ENCODE results near the gene LCE1A.

The LCE1A gene

GRCh38 chr1:152827173-152827572, at the start of gene LCE1A:
LCE1A (plus strand) TSS chr1:152827473; CDS start chr1:152827473, 0 bp downstream.
- no peak for DNase-seq (ENCODE audit: low spot score)

GRCh38 chr1:152777510-152778137, 49.6 kb upstream of the LCE1A start:
- peak; percentile 17 for DNase-seq (ENCODE audit: low spot score)

- DNase-seq (ENCODE audit: low spot score), result no peak
Observed at GRCh38 chr1:152783095-152783494, 44.2 kb upstream of the LCE1A start.

GRCh38 chr1:152786077-152786476, 41.2 kb upstream of the LCE1A start, which contains the start of gene LCE1E:
LCE1E (plus strand) TSS chr1:152786257; CDS start chr1:152787300, 1,043 bp downstream.
- peak; percentile 82 for DNase-seq (ENCODE audit: low spot score)

GRCh38 chr1:152795686-152796085, 31.6 kb upstream of the LCE1A start:
- DNase-seq (ENCODE audit: low spot score), result no peak

GRCh38 chr1:152796421-152796820, 30.9 kb upstream of the LCE1A start, which contains the start of gene LCE1D:
LCE1D (plus strand) TSS chr1:152796721; CDS start chr1:152797795, 1,074 bp downstream.
- DNase-seq (ENCODE audit: low spot score), result no peak

GRCh38 chr1:152801333-152801732, 25.9 kb upstream of the LCE1A start:
- no peak for DNase-seq (ENCODE audit: low spot score)

- no peak for DNase-seq (ENCODE audit: low spot score)
Observed at GRCh38 chr1:152806576-152806975, 20.7 kb upstream of the LCE1A start, which contains the start of gene LCE1C. LCE1C (minus strand) TSS chr1:152806651; CDS start chr1:152805478, 1,173 bp downstream.

GRCh38 chr1:152811050-152811449, 16.2 kb upstream of the LCE1A start:
- DNase-seq (ENCODE audit: low spot score), result no peak

GRCh38 chr1:152811671-152812070, 15.6 kb upstream of the LCE1A start, which contains the start of gene LCE1B:
LCE1B (plus strand) TSS chr1:152811971; CDS start chr1:152812447, 476 bp downstream.
- DNase-seq (ENCODE audit: low spot score), result no peak

GRCh38 chr1:152817309-152817708, 10.0 kb upstream of the LCE1A start:
- DNase-seq (ENCODE audit: low spot score), result no peak

GRCh38 chr1:152823294-152823693, 4.0 kb upstream of the LCE1A start:
- no peak for DNase-seq (ENCODE audit: low spot score)

- no peak for DNase-seq (ENCODE audit: low spot score)
Observed at GRCh38 chr1:152824964-152825363, 2.3 kb upstream of the LCE1A start.

- DNase-seq (ENCODE audit: low spot score), result no peak
Observed at GRCh38 chr1:152836870-152837269, 9.6 kb downstream of the LCE1A start.

GRCh38 chr1:152842556-152842955, 15.3 kb downstream of the LCE1A start, which contains the start of gene LCE6A:
LCE6A (plus strand) TSS chr1:152842856; CDS start chr1:152843521, 665 bp downstream.
- DNase-seq (ENCODE audit: low spot score), result no peak

GRCh38 chr1:152855661-152856060, 28.4 kb downstream of the LCE1A start:
- DNase-seq (ENCODE audit: low spot score), result no peak

GRCh38 chr1:152858062-152858461, 30.8 kb downstream of the LCE1A start:
- DNase-seq (ENCODE audit: low spot score), result no peak

- no peak for DNase-seq (ENCODE audit: low spot score)
Observed at GRCh38 chr1:152859696-152860095, 32.4 kb downstream of the LCE1A start, which contains the start of gene LCE7A. LCE7A (plus strand) TSS chr1:152859996; CDS start chr1:152860698, 702 bp downstream.

GRCh38 chr1:152860129-152860528, 32.9 kb downstream of the LCE1A start:
- DNase-seq (ENCODE audit: low spot score), result no peak

- DNase-seq (ENCODE audit: low spot score), result no peak
Observed at GRCh38 chr1:152861374-152861773, 34.1 kb downstream of the LCE1A start.

- DNase-seq (ENCODE audit: low spot score), result no peak
Observed at GRCh38 chr1:152864443-152864842, 37.2 kb downstream of the LCE1A start.

GRCh38 chr1:152866321-152866720, 39.0 kb downstream of the LCE1A start:
- DNase-seq (ENCODE audit: low spot score), result no peak

GRCh38 chr1:152869808-152870419, 42.6 kb downstream of the LCE1A start:
- peak; percentile 63 for DNase-seq (ENCODE audit: low spot score)

Measured in SW480 (cell line).